HG03378 (cell line): ENCODE data around the gene SLC7A6OS.

Source experiments
- ATAC-seq: cut with Tn5 transposase; IDR thresholded peaks from one replicate; pipeline ENCODE4 v1.9.1; 2021; ENCODE audit warnings: mild to moderate bottlenecking, moderate library complexity; ENCODE audit not compliant: unreplicated experiment

Gene SLC7A6OS

DNA sequence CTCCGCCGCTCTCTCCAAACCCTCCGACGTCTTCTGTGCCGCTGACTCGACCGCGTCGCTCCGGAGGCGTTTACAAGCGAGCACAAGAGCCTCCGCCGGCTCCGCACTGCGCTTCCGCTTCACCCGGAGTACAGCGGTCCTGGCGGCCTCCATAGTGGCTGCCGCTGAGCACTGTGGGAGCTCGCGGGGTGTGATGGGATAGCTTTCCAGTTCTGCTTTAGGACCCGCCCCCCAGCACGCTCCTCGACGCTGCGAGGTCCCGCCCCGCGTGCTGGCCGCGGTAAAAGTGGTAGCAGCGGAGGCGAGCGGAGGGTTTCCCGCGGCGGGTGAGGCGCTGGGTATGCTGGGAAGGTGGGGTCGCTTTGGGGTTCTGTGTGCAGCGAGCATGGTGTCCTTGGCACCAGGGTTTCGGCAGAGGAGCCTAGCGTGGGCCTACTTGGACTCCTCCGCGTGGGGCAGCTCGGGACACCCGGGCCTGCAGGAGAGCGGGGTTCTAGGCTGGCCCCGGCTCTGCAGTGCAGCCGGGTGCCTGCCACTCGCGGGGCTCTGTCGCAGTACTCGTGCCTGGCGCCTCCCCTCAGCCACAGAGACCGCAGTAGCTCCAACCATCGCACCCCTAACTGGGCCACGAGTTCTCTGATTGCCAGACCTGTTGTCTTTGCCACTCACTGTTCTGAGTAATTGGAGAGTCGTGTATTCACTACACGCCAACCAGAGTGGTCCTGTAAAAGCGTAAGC is at the start of gene SLC7A6OS, which contains the start of gene PRMT7:
TSS of gene SLC7A6OS (minus strand) at position 173 of the 738 bp plus-strand sequence. CDS start at position 153, 20 bp downstream.
TSS of gene PRMT7 (plus strand) at position 246 of the 738 bp plus-strand sequence. CDS start 4,961 bp downstream, outside the sequence.
- peak; percentile 89 for ATAC-seq

DNA sequence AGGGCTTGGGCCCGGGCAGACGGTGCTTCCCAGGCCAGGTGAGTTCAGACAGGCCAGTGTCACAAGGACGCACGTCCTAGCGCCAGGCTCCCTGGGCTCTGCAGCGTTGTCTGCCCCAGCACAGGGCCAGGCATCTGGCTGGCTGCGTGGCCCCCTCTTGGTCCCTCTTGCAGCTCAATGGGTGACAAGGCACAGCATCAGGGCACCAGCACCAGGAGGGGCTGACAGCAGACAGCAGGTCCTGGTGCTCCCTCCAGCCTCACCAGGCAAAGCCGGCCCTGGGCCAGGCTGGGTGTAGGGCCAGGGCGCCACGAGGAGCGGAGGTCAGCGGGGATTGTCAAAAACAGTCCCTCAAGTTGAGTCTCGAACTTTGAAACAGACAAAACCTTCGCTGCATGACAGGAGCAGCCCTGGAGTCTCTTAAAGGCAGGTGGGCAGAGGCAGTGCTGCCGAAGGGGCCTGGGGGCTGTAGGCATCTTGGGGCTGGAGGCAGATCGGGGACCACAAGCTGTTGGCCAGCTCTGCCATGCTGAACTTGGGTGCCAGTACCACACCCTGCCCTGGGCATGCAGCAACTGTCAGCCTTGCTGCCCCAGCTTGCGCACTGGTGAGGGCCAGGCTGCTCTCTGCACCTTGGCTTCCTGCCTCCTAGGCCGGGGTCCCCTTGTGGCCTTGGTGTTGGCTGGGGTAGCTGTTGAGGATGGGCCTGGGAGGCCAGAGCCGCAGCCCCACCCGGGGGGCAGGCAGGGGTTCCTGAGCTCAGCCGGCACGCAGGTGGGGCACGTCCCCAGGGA is 48.8 kb upstream of the SLC7A6OS start:
- ATAC-seq: no peak

GRCh38 chr16:68358951-68359350 is 48.2 kb upstream of the SLC7A6OS start:
- ATAC-seq: no peak

DNA sequence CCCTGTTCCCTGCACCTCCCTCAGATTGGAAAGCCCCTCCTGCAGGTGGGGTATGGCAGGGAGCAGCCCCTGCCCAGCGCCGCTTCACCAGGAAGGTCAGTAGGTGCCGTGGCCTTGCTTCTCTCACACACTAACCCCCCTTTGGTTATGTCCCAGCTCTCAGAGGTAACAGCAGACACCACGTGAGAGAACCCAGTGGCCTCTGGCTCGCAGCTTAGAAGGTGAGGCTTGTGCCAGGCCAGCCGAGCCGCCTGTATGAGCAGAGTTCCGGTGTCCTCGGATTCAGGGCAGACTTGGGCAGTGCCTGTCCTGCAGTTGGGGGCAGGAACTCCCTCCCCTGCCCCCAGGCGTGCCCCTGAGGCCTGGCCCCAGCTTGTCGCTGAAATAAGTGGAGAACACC is 47.2 kb upstream of the SLC7A6OS start:
- ATAC-seq: no peak

DNA sequence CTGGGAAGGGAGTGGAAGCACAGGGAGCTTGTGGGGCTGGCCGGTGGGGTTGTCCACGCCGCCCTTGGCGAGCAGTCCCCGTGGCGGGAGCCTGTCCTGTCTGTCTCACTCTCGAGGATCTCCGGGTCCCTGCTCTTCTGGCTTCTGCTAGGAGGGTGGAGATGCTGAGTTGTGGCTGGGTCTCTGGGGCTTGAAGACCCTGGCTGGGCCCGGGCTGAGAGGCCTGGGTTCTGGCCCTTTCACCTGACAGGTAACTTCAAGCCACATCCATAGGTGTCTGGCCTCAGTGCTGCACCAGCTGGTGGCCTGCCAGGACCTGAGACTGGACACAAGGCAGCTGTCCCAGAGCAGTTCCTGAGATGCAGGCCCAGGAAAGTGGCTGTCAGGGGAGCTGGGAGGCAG is 46.8 kb upstream of the SLC7A6OS start:
- no peak for ATAC-seq

DNA sequence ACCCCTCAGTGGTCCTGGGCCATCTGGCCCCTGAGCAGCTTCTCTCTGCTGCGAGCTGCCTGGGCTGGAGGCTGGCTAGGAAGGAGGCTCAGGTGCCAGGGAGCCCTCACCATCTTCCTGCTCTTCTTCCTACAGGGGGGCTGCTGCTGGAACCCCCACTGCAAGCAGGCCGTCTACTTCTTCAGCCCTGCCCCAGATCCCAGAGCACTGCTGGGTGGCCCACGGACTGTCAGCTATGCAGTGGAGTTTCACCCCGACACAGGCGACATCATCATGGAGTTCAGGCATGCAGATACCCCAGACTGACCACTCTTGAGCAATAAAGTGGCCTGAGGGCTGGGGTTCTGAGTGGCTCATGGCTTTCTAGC is 46.2 kb upstream of the SLC7A6OS start:
- no peak for ATAC-seq

DNA sequence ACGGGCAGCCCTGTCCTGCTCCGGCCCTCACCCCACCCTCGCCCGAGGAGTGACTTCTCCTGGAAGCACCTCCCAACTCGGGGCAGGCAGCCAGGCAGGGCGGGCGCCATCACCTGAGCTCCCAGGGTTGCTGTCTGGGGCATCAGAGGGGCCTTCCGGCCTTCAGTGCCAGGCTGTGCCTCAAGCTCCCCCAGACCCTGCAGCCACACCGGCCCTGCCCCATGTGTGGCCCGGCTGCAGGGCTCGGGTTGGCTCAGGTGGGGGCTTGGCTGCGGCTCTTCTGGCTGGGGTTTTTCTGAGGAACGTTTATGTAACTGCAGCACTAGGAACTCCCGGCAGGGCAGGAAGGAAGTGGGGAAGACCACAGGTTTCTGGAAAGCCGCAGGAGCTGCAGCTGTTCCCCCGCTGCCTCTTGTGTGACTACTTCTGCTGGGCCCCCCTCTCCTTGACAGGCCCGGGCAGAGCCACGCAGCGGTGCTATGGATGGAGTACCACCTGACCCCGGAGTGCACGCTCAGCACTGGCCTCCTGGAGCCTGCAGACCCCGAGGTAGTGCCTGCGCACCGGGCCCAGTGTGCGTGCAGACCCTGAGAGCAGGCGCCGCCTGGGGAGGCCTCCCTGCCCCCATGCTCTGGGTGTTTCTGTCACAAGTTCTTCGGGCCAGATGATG is 45.6 kb upstream of the SLC7A6OS start:
- peak; percentile 76 for ATAC-seq

- no peak for ATAC-seq
Observed at GRCh38 chr16:68355447-68356248, 44.9 kb upstream of the SLC7A6OS start.

DNA sequence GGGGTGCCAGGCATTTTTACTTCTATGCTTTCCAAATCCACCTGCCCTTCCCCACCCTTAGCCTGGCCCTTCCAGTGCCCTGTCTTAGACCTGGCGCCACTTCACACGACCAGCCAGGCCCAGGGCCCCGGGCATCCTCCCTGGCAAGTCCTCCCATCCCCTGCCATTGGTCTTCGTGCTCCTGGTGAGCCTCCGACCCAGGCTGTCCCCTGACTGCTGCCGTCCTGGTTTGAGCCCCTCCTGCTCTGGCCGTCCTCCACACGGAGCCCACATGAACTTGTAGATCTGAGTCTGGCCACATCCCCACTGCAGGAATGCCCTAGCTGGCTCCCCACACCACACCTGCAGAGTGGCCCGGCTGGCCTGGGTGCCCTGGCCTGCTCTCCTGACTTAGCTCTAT is 44.1 kb upstream of the SLC7A6OS start:
- no peak for ATAC-seq

DNA sequence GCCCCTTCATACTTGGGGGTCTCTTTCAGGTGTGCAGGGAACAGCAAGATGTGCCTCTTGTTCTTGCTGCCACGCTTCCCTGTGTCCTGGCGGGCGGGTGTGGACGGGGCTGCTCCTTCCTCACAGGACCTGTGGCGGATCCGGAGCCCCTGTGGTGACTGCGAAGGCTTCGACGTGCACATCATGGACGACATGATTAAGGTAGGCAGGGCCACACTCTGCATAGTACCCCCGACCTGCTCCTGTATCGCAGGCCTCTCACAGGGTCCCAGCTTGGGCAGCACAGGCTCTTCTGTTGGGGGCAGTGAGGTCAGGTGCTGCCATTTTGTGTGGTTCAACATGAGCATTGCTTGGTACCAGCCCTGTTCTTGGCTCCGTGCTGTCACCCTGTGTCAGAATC is 42.6 kb upstream of the SLC7A6OS start:
- ATAC-seq: no peak

DNA sequence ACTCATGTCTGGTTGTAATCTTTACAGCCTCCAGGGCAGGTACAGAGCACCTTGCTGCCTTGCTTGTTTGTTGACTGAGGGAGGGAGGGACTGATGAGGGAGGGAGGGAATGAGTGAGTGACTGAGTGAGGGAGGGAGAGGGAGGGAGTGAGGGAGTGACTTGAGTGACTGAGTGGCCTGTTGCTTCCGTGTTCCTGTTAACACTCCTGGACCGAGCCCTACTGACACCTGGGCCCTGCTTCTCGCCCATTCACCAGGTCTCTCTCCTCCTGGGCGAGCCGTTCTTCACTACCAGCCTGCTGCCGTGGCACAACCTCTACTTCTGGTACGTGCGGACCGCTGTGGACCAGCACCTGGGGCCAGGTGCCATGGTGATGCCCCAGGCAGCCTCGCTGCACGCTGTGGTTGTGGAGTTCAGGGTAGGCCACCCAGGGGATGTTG is 41.3 kb upstream of the SLC7A6OS start:
- ATAC-seq: no peak

- ATAC-seq: no peak
Observed at GRCh38 chr16:68351463-68351862, 40.7 kb upstream of the SLC7A6OS start.

GRCh38 chr16:68350813-68351350 is 40.1 kb upstream of the SLC7A6OS start:
- no peak for ATAC-seq

DNA sequence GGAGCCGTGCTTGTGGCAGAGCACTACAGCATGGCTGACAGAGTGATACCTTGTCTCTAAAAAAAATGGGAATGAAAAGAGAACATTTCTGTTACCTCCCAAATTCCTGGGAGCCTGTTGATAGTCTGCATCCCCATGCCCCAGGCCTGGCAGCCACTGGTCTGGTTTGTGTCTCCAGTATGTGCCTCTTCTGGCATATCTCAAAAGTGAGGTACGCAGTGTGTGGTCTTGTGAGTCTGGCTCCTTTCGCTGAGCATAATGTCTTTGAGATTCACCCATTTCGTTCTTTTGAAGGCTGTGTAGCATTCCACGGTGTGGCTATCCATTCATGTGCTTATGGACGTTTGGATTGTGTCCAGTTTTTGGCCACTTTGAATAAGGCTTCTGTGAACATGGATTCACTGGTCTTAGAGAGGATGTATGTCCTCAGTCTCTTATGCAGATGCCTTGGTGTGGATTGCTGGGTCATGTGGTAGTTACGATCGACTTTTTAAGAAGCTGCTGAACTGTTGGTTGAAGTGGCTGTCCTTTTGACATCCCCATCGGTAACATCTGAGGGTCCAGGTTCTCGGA is 39.2 kb upstream of the SLC7A6OS start:
- ATAC-seq: no peak

GRCh38 chr16:68348639-68349445 is 38.1 kb upstream of the SLC7A6OS start:
- ATAC-seq: no peak

GRCh38 chr16:68347605-68348004 is 36.9 kb upstream of the SLC7A6OS start:
- no peak for ATAC-seq

GRCh38 chr16:68346892-68347480 is 36.2 kb upstream of the SLC7A6OS start:
- no peak for ATAC-seq

GRCh38 chr16:68345958-68346635 is 35.4 kb upstream of the SLC7A6OS start:
- ATAC-seq: no peak
